Mesenteric fat pad (tissue), 1 donor: ENCODE data around the gene GC. TPM values are rescaled to one million over a fixed set of nuclear protein-coding genes. Genes with fewer than 3 reads are reported as not detected.

ENCODE experiments used
- total RNA-seq: library from RNA; stranded (reverse); fragmentation: NEBNext Ultra II Directional; extraction: Animal tissue kit (Norgen Biotek cat#: 25700); gene quantifications from one replicate; pipeline ENCODE4 v1.2.1, GENCODE V29; 2021
- donor health status: DM: yes; HTN: yes; CAD: no.

The GC gene
- total RNA-seq, 1 donor from 2014 or later: not detected

Other genes with a start within 250 kb of the GC start
- gene NPFFR2, start 247.9 kb upstream of the GC start, total RNA-seq: not detected